Left lung (tissue), 10 donors: ENCODE measurements around the gene ACTA2. TPM values are rescaled to one million over a fixed set of nuclear protein-coding genes. Genes with fewer than 3 reads are reported as not detected.

Experiments
- ATAC-seq: fragments of 200-7000 bp; cut with Tn5 transposase; one replicate; pipeline ENCODE4 v1.9.1; 2020; ENCODE audit warnings: moderate library complexity
- DNase-seq, 4 donors: peaks; one replicate each; pipeline ENCODE4 v3.0.0-alpha.2; 2013 to 2020
- H3K27ac ChIP-seq, 2 donors: fragments of 200-600 bp; sonication (generic) in 1 of 2; one replicate each; pipeline versions ENCODE4 v1.5.0 to v1.8.0; 2020 to 2021
- H3K27me3 ChIP-seq, 2 donors: fragments of 200-600 bp; sonication (generic) in 1 of 2; one replicate each; pipeline versions ENCODE4 v1.5.0 to v1.8.0; 2020 to 2021
- H3K36me3 ChIP-seq, 2 donors: fragments of 200-600 bp; sonication (generic) in 1 of 2; one replicate each; pipeline versions ENCODE4 v1.5.0 to v1.8.0; 2020 to 2021
- H3K4me1 ChIP-seq, 2 donors: fragments of 200-600 bp; one replicate each; pipeline ENCODE4 v1.8.0; 2021
- H3K4me3 ChIP-seq, 2 donors: fragments of 200-600 bp; sonication (generic) in 1 of 2; one replicate each; pipeline versions ENCODE4 v1.5.0 to v1.8.0; 2020 to 2021; ENCODE audit warnings: mild to moderate bottlenecking in 1 of 2
- H3K9me3 ChIP-seq, 2 donors: fragments of 200-600 bp; sonication (generic) in 1 of 2; one replicate each; pipeline versions ENCODE4 v1.5.0 to v1.8.0; 2020 to 2021
- intact Hi-C, 2 donors: fragments of 100-400 bp; cut with DNase I; formaldehyde crosslinking; loops; one replicate each; pipeline versions ENCODE4 v1.11.2 to v1.14.2; 2022
- polyA plus RNA-seq, 6 donors: library from polyadenylated mRNA; unstranded; fragments of 120-200 nt; gene quantifications; one replicate each; pipeline ENCODE4 v1.2.1, GENCODE V29; 2013; ENCODE audit not compliant: insufficient read length in 6 of 6
- total RNA-seq, 2 donors: library from RNA; stranded (reverse); fragmentation: NEBNext Ultra II Directional; extraction: Animal tissue kit (Norgen Biotek cat#: 25700); gene quantifications; one replicate each; pipeline ENCODE4 v1.2.1, GENCODE V29; 2021
- TF ChIP-seq, protein P1 (sequence below), 2 donors: fragments of 200-600 bp; sonication (generic) in 1 of 2; IDR thresholded peaks; one replicate each; pipeline versions ENCODE4 v1.5.0 to v1.8.0; 2021; ENCODE audit warnings: antibody characterized with exemption in 2 of 2
- donor health status: DM: no; HTN: yes; CAD: no.
- donor health status: DM: no; HTN: no; CAD: no.

ACTA2 gene
- total and polyA plus RNA-seq, 8 donors = 415 to 612 (median 495) TPM

DNA sequence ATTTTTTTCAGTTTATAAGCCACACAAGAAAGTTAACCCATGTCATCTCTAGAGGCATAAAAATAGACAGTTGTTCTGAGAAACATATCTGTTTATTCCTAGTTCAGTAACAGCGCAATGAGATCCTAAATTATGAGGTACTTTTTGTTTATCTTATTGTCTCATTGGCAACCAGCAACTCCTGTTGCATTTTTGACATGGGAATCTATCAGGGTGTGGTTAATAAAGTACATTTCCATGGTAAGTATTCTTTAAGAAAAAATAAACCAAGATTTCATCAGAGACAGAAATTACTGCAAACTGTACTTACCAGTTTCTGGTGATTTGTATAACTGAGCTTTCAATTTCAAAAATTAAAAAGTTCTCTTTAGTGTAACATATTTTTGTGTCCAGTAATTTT, 47.1 kb upstream of the ACTA2 start:
- peaks cover 0 to 15% of the 10 kb centered on the region in 2 donors for H3K36me3 ChIP-seq
- H3K4me3 ChIP-seq = no peak overlapping the region
- peaks cover 18 to 70% of the 10 kb centered on the region in 2 donors for H3K4me1 ChIP-seq
- H3K9me3 ChIP-seq = no peaks in the 10 kb centered on the region
- ATAC-seq = no peak
- peak overlapping the region; percentile 56 to 69 for H3K27ac ChIP-seq
- TF ChIP-seq, protein P1, sequence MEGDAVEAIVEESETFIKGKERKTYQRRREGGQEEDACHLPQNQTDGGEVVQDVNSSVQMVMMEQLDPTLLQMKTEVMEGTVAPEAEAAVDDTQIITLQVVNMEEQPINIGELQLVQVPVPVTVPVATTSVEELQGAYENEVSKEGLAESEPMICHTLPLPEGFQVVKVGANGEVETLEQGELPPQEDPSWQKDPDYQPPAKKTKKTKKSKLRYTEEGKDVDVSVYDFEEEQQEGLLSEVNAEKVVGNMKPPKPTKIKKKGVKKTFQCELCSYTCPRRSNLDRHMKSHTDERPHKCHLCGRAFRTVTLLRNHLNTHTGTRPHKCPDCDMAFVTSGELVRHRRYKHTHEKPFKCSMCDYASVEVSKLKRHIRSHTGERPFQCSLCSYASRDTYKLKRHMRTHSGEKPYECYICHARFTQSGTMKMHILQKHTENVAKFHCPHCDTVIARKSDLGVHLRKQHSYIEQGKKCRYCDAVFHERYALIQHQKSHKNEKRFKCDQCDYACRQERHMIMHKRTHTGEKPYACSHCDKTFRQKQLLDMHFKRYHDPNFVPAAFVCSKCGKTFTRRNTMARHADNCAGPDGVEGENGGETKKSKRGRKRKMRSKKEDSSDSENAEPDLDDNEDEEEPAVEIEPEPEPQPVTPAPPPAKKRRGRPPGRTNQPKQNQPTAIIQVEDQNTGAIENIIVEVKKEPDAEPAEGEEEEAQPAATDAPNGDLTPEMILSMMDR (IDR thresholded peaks at IDR 0.05) = no peak
- no peaks in the 10 kb centered on the region for H3K27me3 ChIP-seq
- DNase-seq = no peak
- intact Hi-C loops = no loop called here

DNA sequence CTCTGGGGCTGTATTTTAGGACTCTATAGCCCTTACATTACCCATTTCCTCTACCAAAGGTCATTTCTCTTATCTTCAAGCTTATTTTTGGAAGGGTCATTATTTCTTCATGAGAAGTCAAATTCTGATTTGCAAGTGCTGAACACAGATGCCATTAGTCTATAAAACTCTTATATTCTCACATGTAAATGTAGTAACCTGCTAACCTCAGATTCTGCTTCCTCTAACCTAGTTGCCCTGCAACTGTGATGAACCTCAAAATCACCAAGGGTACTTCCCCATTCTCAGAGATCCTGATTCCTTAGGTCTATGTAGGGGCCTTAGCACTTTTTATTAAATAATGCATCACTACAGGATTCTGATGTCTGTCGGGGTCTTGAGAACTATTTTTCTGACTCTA, 44.4 kb upstream of the ACTA2 start:
- TF ChIP-seq, protein P1 (IDR thresholded peaks at IDR 0.05) = no peak
- H3K4me3 ChIP-seq = no peak overlapping the region
- H3K4me1 ChIP-seq = peaks cover 21 to 77% of the 10 kb centered on the region in 2 donors
- intact Hi-C loops = no loop called here
- peak overlapping the region; percentile 49 to 53 for H3K27ac ChIP-seq
- DNase-seq (no peak), ATAC-seq (no peak)
- no peaks in the 10 kb centered on the region for H3K27me3 ChIP-seq
- H3K9me3 ChIP-seq = no peaks in the 10 kb centered on the region
- no peaks in the 10 kb centered on the region for H3K36me3 ChIP-seq

DNA sequence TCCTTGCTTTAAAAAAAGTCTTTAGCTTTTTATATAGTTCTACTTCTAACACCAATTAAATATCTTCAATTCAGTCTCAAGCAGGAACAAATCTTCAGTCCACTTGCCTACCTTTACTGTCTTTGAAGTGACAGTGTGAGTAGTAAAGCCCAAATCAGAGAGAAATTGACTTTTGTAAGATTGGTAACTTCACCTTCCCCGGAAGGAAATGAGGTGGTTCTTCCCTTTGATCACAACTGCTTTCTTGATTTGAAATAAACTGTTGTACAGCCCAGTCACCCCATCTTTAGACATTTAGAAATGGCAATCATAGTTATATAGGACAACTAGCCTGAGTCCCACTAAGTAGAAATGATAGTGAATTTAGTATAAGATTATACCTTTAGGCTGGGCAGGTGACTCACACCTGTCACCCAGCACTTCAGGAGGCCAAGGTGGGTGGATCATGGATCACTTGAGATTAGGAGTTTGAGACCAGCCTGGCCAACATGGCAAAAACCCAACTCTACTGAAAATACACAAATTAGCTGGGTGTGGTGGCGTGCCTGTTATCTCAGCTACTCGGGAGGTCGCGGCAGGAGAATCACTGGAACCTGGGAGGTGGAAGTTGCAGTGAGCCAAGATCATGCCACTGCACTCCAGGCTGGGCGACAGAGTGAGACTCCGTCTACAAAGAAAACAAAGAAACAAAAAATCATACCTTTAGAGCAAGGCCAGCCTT, 42.7 kb upstream of the ACTA2 start:
- DNase-seq (no peak), ATAC-seq (no peak)
- no peaks in the 10 kb centered on the region for H3K9me3 ChIP-seq
- TF ChIP-seq, protein P1 (IDR thresholded peaks at IDR 0.05) = no peak
- H3K4me3 ChIP-seq = no peak overlapping the region
- no peaks in the 10 kb centered on the region for H3K36me3 ChIP-seq
- no peaks in the 10 kb centered on the region for H3K27me3 ChIP-seq
- H3K27ac ChIP-seq = peak overlapping the region in 1 of 2 donors; percentile 31
- intact Hi-C loops = no loop called here
- H3K4me1 ChIP-seq = peaks cover 10 to 65% of the 10 kb centered on the region in 2 donors

DNA sequence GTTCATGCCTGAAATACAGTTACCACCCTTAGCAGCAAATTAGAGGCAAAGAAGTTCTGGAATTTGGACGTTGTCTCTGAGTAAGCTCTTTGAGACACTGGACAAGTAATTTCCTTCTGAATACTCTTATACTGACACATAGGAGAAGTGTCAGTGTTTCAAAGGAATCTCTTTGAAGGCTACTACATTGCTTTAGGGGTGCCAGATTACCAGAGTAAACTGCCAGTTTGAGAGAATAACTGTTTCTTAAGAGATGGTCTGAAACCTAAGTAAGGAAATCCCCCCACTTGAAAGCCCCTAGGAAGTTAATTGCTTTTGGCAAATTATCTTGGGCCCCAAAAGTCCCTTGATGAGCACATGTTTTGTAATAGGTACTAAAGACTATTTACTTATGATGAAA, 41.4 kb upstream of the ACTA2 start:
- H3K4me1 ChIP-seq = peaks cover 10 to 68% of the 10 kb centered on the region in 2 donors
- no peaks in the 10 kb centered on the region for H3K36me3 ChIP-seq
- no peaks in the 10 kb centered on the region for H3K9me3 ChIP-seq
- TF ChIP-seq, protein P1 (IDR thresholded peaks at IDR 0.05) = no peak
- no peaks in the 10 kb centered on the region for H3K27me3 ChIP-seq
- peak overlapping the region; percentile 98 to 99 for H3K27ac ChIP-seq
- no peak for DNase-seq
- ATAC-seq = no peak
- intact Hi-C loops = no loop called here
- H3K4me3 ChIP-seq = peak overlapping the region in 1 of 2 donors; percentile 82

DNA sequence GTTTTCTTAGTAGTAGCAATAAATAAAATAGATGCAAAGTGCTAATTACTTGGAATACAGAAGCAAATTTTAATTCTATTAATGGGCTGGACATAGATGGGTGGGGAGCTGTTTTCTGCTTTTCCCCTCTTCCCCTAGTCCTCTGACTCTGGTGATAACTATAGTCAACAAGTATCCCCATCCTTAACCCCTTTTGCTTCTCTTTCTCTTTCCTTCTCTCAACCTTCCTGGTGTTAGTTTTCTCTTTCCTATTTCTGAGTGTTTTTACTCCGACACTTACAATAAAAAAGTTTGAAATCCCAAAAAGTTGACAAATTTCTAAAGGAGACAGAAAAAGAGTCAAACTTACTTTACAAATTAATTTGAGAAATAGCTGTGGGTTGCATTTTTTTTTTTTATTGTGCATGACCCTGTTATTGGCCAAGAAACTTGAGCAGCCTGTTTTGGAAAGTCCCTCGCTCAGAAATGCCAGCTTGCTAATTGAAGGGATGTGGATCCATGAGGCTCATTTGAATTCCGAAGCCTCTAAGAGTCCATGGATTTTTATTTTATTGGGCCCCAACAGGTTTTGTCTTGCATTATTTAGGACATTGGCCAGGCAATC, 40.5 kb upstream of the ACTA2 start:
- H3K4me1 ChIP-seq = peaks cover 10 to 75% of the 10 kb centered on the region in 2 donors
- peak in 1 of 4 donors; percentile 64 for DNase-seq
- intact Hi-C loops = no loop called here
- no peak for ATAC-seq
- H3K36me3 ChIP-seq = no peaks in the 10 kb centered on the region
- H3K4me3 ChIP-seq = peak overlapping the region; percentile 79 to 82
- peak overlapping the region; percentile 98 to 99 for H3K27ac ChIP-seq
- no peaks in the 10 kb centered on the region for H3K9me3 ChIP-seq
- TF ChIP-seq, protein P1 (IDR thresholded peaks at IDR 0.05) = no peak
- H3K27me3 ChIP-seq = no peaks in the 10 kb centered on the region
